MM.1S (cell line): ENCODE data around the gene PIP5K1C.

ENCODE experiments used
- EZH2 ChIP-seq: fragments of 300-600 bp; sonication (generic); optimal IDR thresholded peaks from 2 replicates; pipeline ENCODE3; 2017; ENCODE audit warnings: low read depth, mild to moderate bottlenecking, antibody characterized with exemption, low read length, mixed read lengths
- EZH2phosphoT487 ChIP-seq: fragments of 300-600 bp; sonication (generic); IDR thresholded peaks from 2 replicates; pipeline ENCODE4 v1.6.1; 2018; ENCODE audit warnings: antibody characterized with exemption, low read length
- TF ChIP-seq, protein P1 (sequence below): fragments of 300-600 bp; sonication (generic); IDR thresholded peaks from 2 replicates; pipeline ENCODE4 v1.5.1; 2016; ENCODE audit warnings: antibody characterized with exemption, low read length, mixed read lengths

DNA sequence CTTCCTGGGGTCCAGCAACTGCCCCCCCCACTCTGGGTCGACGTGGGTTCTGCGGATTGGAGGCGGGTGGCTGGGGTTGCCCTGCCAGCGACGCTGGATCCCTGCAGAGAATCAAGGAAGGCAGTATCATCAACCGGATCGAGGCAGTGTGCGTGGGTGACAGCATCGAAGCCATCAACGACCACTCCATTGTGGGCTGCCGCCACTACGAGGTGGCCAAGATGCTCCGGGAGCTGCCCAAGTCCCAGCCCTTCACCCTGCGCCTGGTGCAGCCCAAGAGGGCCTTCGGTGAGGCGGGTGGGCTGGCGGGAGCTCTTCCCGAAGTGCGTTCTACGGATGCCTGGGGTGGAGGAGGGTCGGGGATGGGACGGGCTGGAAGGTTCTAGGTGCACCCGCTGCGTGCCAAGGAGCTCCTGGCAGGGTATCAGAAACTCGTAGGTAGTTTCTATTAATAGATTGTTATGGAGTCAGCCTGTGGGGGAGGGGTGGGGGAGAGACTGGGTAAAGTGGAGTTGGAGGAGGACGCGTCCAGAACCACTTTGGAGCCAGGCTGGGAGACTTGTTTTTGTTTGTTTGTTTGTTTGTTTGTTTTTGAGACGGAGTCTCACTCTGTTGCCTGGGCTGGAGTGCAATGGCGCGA, 113.4 kb downstream of the PIP5K1C start:
- TF ChIP-seq EZH2 (no peak), EZH2phosphoT487 (no peak)
- TF ChIP-seq, protein P1, sequence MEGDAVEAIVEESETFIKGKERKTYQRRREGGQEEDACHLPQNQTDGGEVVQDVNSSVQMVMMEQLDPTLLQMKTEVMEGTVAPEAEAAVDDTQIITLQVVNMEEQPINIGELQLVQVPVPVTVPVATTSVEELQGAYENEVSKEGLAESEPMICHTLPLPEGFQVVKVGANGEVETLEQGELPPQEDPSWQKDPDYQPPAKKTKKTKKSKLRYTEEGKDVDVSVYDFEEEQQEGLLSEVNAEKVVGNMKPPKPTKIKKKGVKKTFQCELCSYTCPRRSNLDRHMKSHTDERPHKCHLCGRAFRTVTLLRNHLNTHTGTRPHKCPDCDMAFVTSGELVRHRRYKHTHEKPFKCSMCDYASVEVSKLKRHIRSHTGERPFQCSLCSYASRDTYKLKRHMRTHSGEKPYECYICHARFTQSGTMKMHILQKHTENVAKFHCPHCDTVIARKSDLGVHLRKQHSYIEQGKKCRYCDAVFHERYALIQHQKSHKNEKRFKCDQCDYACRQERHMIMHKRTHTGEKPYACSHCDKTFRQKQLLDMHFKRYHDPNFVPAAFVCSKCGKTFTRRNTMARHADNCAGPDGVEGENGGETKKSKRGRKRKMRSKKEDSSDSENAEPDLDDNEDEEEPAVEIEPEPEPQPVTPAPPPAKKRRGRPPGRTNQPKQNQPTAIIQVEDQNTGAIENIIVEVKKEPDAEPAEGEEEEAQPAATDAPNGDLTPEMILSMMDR = no peak
